ENCODE data around the gene MAD1L1.
"Not testable (repeated sequence)": the region's sequence is repeated elsewhere in the genome, so short reads cannot be mapped to it uniquely, and the experiment has no call there.

MAD1L1 gene

GRCh38 chr7:1998146-1998545 lies 234.6 kb downstream of the MAD1L1 start:
- no peak for DNase-seq

- DNase-seq: no peak
Observed at GRCh38 chr7:1997537-1998076, 235.1 kb downstream of the MAD1L1 start.

- no peak for DNase-seq
Observed at GRCh38 chr7:1996816-1997215, 235.9 kb downstream of the MAD1L1 start.

- DNase-seq: not testable (repeated sequence)
Observed at GRCh38 chr7:1995911-1996420, 236.8 kb downstream of the MAD1L1 start.

- no peak for DNase-seq
Observed at GRCh38 chr7:1995426-1995825, 237.3 kb downstream of the MAD1L1 start.

- no peak for DNase-seq
Observed at GRCh38 chr7:1994931-1995330, 237.8 kb downstream of the MAD1L1 start.

- DNase-seq: no peak
Observed at GRCh38 chr7:1993776-1994740, 238.7 kb downstream of the MAD1L1 start.

GRCh38 chr7:1993031-1993695 lies 239.6 kb downstream of the MAD1L1 start:
- no peak for DNase-seq

- no peak for DNase-seq
Observed at GRCh38 chr7:1992554-1992953, 240.2 kb downstream of the MAD1L1 start.

GRCh38 chr7:1990001-1990670 lies 242.6 kb downstream of the MAD1L1 start:
- DNase-seq: no peak

- no peak for DNase-seq
Observed at GRCh38 chr7:1989049-1989860, 243.5 kb downstream of the MAD1L1 start.

- DNase-seq: no peak
Observed at GRCh38 chr7:1988533-1988930, 244.2 kb downstream of the MAD1L1 start.

- DNase-seq: no peak
Observed at GRCh38 chr7:1987591-1988532, 244.9 kb downstream of the MAD1L1 start.

GRCh38 chr7:1987084-1987535 lies 245.6 kb downstream of the MAD1L1 start:
- no peak for DNase-seq

GRCh38 chr7:1986366-1987083 lies 246.2 kb downstream of the MAD1L1 start:
- no peak for DNase-seq

- no peak for DNase-seq
Observed at GRCh38 chr7:1985936-1986335, 246.8 kb downstream of the MAD1L1 start.

GRCh38 chr7:1985042-1985441 lies 247.7 kb downstream of the MAD1L1 start:
- DNase-seq: no peak

- DNase-seq: no peak
Observed at GRCh38 chr7:1981878-1982230, 250.9 kb downstream of the MAD1L1 start.

- DNase-seq: no peak
Observed at GRCh38 chr7:1981201-1981877, 251.4 kb downstream of the MAD1L1 start.
